Tibial artery (tissue), 4 donors: ENCODE measurements around the gene M1AP.

ENCODE experiments used
- DNase-seq, 2 donors: peaks; one replicate each; pipeline ENCODE4 v3.0.0-alpha.2; 2019
- H3K27ac ChIP-seq, 2 donors: fragments of 200-600 bp; sonication (generic) in 1 of 2; 1 replicate in 1 of 2; 2 replicates in 1 of 2; pipeline ENCODE4 v1.5.1; 2018 to 2019; ENCODE audit warnings: mild to moderate bottlenecking in 1 of 2
- H3K27me3 ChIP-seq, 2 donors: fragments of 200-600 bp; sonication (generic) in 1 of 2; one replicate each; pipeline versions ENCODE4 v1.5.1 to v1.6.0; 2016 to 2019
- H3K36me3 ChIP-seq, 3 donors: fragments of 200-600 bp; sonication (generic) in 2 of 3; one replicate each; pipeline ENCODE4 v1.5.1; 2016 to 2019; ENCODE audit warnings: mild to moderate bottlenecking in 2 of 3
- H3K4me1 ChIP-seq, 4 donors: fragments of 200-600 bp; sonication (generic) in 2 of 4; 1 replicate in 3 of 4; 2 replicates in 1 of 4; pipeline ENCODE4 v1.5.1; 2016 to 2019
- H3K4me3 ChIP-seq, 2 donors: fragments of 200-600 bp; sonication (generic) in 1 of 2; 1 replicate in 1 of 2; 2 replicates in 1 of 2; pipeline ENCODE4 v1.5.1; 2018 to 2019; ENCODE audit warnings: mild to moderate bottlenecking in 2 of 2
- H3K9me3 ChIP-seq, 3 donors: fragments of 200-600 bp; sonication (generic) in 1 of 3; one replicate each; pipeline ENCODE4 v1.5.1; 2016 to 2019
- CTCF ChIP-seq, 2 experiments: fragments of 200-600 bp in 1 of 2; fragments of 450-650 bp in 1 of 2; IDR thresholded peaks; one replicate each; pipeline ENCODE4 v1.5.1; 2017 to 2019; ENCODE audit warnings: antibody characterized with exemption in 2 of 2, mild to moderate bottlenecking in 1 of 2, moderate library complexity in 1 of 2
- intact Hi-C: fragments of 100-400 bp; cut with DNase I; formaldehyde crosslinking; loops from one replicate; pipeline ENCODE4 v1.15.0; 2023; ENCODE audit warnings: low total_unique reads

M1AP gene

GRCh38 chr2:74625658-74626425 is 22.3 kb downstream of the M1AP start:
- Histone ChIP-seq H3K27me3 (no peaks in the 10 kb centered on the region), H3K4me1 (no peaks in the 10 kb centered on the region), H3K27ac (no peak overlapping the region), H3K4me3 (no peak overlapping the region), H3K36me3 (no peaks in the 10 kb centered on the region), H3K9me3 (no peaks in the 10 kb centered on the region)
- intact Hi-C loops, result no loop called here
- no peak for TF ChIP-seq CTCF (IDR thresholded peaks at IDR 0.05)
- DNase-seq, result no peak

GRCh38 chr2:74620671-74621070 is 27.5 kb downstream of the M1AP start:
- intact Hi-C loops, result no loop called here
- Histone ChIP-seq H3K9me3 (no peaks in the 10 kb centered on the region), H3K36me3 (no peaks in the 10 kb centered on the region), H3K27ac (no peak overlapping the region), H3K4me3 (no peak overlapping the region), H3K27me3 (peaks cover 0 to 7% of the 10 kb centered on the region in 2 donors), H3K4me1 (no peaks in the 10 kb centered on the region)
- no peak for DNase-seq
- TF ChIP-seq CTCF (IDR thresholded peaks at IDR 0.05), result no peak

- H3K27ac ChIP-seq, result no peak overlapping the region
These were observed 28.4 kb downstream of the M1AP start for GRCh38 chr2:74619651-74620297.

GRCh38 chr2:74618410-74619083 is 29.6 kb downstream of the M1AP start:
- Histone ChIP-seq H3K27ac (no peak overlapping the region), H3K4me1 (no peaks in the 10 kb centered on the region), H3K36me3 (no peaks in the 10 kb centered on the region), H3K9me3 (no peaks in the 10 kb centered on the region), H3K4me3 (no peak overlapping the region), H3K27me3 (peaks cover 0 to 14% of the 10 kb centered on the region in 2 donors)
- intact Hi-C loops, result no loop called here
- no peak for TF ChIP-seq CTCF (IDR thresholded peaks at IDR 0.05)
- no peak for DNase-seq

More at GRCh38 chr2:74619651-74620297, 28.4 kb downstream of the M1AP start:
- TF ChIP-seq CTCF (IDR thresholded peaks at IDR 0.05), result no peak
- Histone ChIP-seq H3K4me3 (no peak overlapping the region), H3K4me1 (no peaks in the 10 kb centered on the region), H3K36me3 (no peaks in the 10 kb centered on the region), H3K27me3 (peaks cover 0 to 9% of the 10 kb centered on the region in 2 donors), H3K9me3 (no peaks in the 10 kb centered on the region)
- DNase-seq, result no peak
- intact Hi-C loops, result no loop called here

- Histone ChIP-seq H3K4me1 (no peaks in the 10 kb centered on the region), H3K9me3 (no peaks in the 10 kb centered on the region)
These were observed 31.0 kb downstream of the M1AP start for GRCh38 chr2:74617122-74617521.

More at GRCh38 chr2:74617122-74617521, 31.0 kb downstream of the M1AP start:
- no peak for DNase-seq
- Histone ChIP-seq H3K36me3 (no peaks in the 10 kb centered on the region), H3K27ac (no peak overlapping the region), H3K4me3 (no peak overlapping the region), H3K27me3 (peaks cover 0 to 17% of the 10 kb centered on the region in 2 donors)
- intact Hi-C loops, result no loop called here
- TF ChIP-seq CTCF (IDR thresholded peaks at IDR 0.05), result no peak
